Common myeloid progenitor, CD34-positive (primary cell): ENCODE results near the gene TMEM132D.

ENCODE experiments used
- CTCF ChIA-PET: fragments of 350-600 bp; sonication (Branson Sonifier 250); formaldehyde crosslinking; loops from one replicate; lab custom pipeline; 2021; ENCODE audit warnings: antibody characterized with exemption; lab: Charles Lee
- POLR2A ChIA-PET: fragments of 350-600 bp; sonication (Branson Sonifier 250); formaldehyde crosslinking; loops from one replicate; lab custom pipeline; 2021; ENCODE audit warnings: antibody characterized with exemption; lab: Charles Lee
- DNase-seq, 3 donors: peaks; one replicate each; pipeline versions ENCODE4 v3.0.0 to v3.0.0-alpha.2; 2013
- H3K27ac ChIP-seq, 2 experiments: 1 replicate in 1 of 2; 2 replicates in 1 of 2; pipeline ENCODE4 v1.7.0; 2013; ENCODE audit warnings: inconsistent platforms in 2 of 2, low read length in 2 of 2, mild to moderate bottlenecking in 2 of 2, low read depth in 1 of 2, moderate library complexity in 1 of 2; ENCODE audit not compliant: severe bottlenecking in 2 of 2, insufficient read depth in 1 of 2, poor library complexity in 1 of 2
- H3K27me3 ChIP-seq, 5 experiments: replicated peaks in 2 of 5; 1 replicate in 3 of 5; 2 replicates in 2 of 5; pipeline versions ENCODE4 v1.6.1 to v1.7.0; 2013; ENCODE audit warnings: low read length in 4 of 5, mild to moderate bottlenecking in 2 of 5, moderate library complexity in 2 of 5, inconsistent platforms in 1 of 5; ENCODE audit not compliant: insufficient read depth in 5 of 5, control insufficient read depth in 4 of 5
- H3K36me3 ChIP-seq, 4 experiments: 1 replicate in 2 of 4; 2 replicates in 2 of 4; pipeline versions ENCODE4 v1.6.1 to v1.7.0; 2013; ENCODE audit warnings: low read length in 3 of 4, control low read depth in 1 of 4, mild to moderate bottlenecking in 1 of 4; ENCODE audit not compliant: control insufficient read depth in 4 of 4, insufficient read depth in 4 of 4
- H3K4me1 ChIP-seq, 4 experiments: 1 replicate in 3 of 4; 2 replicates in 1 of 4; pipeline versions ENCODE4 v1.6.1 to v1.7.1; 2013; ENCODE audit warnings: low read length in 3 of 4, mild to moderate bottlenecking in 3 of 4, control low read depth in 1 of 4, inconsistent platforms in 1 of 4, moderate library complexity in 1 of 4; ENCODE audit not compliant: control insufficient read depth in 4 of 4, insufficient read depth in 4 of 4; ENCODE audit errors: control extremely low read depth in 1 of 4
- H3K4me3 ChIP-seq, 7 experiments: 1 replicate in 4 of 7; 2 replicates in 3 of 7; pipeline versions ENCODE4 v1.5.1 to v1.7.0; 2013; ENCODE audit warnings: mild to moderate bottlenecking in 7 of 7, low read length in 6 of 7, moderate library complexity in 6 of 7, inconsistent platforms in 2 of 7, low read depth in 2 of 7, control low read depth in 1 of 7; ENCODE audit not compliant: insufficient read depth in 4 of 7, control insufficient read depth in 1 of 7; ENCODE audit errors: extremely low read depth in 1 of 7
- H3K9me3 ChIP-seq, 5 experiments: 1 replicate in 4 of 5; 2 replicates in 1 of 5; pipeline versions ENCODE4 v1.6.1 to v1.7.1; 2013; ENCODE audit warnings: low read length in 4 of 5, mild to moderate bottlenecking in 2 of 5, inconsistent platforms in 1 of 5, low read depth in 1 of 5, moderate library complexity in 1 of 5; ENCODE audit not compliant: control insufficient read depth in 4 of 5, insufficient read depth in 2 of 5; ENCODE audit errors: control extremely low read depth in 1 of 5
- WGBS: methylation state at CpG from one replicate; pipeline ENCODE4 v1.1.5; 2013; ENCODE audit not compliant: insufficient coverage; 5-methylcytosine and 5-hydroxymethylcytosine counted together

Gene TMEM132D

DNA sequence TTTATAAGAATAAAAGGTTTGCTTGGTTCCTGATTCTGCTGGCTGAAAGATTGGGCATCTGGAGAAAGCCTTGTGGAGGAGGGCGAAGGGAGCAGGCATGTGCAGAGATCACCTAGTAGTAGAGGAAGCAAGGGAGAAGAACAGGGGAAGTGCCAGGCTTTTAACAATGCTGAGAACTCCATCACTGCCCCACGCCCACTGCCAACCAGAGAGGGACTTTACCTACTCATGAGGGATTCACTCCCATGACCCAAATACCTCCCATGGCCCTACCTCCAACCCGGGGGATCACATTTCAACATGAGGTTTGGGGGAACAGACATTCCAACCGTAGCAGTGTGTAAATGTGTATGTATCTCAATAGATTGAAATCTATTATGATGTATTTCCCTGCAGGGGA lies 690.3 kb downstream of the TMEM132D start:
- no peak for DNase-seq
- Histone ChIP-seq H3K9me3 (peaks cover 0 to 4% (median 0%) of the 10 kb centered on the region in 5 experiments), H3K27ac (no peak overlapping the region), H3K4me3 (no peak overlapping the region), H3K36me3 (no peaks in the 10 kb centered on the region), H3K27me3 (no peaks in the 10 kb centered on the region), H3K4me1 (no peaks in the 10 kb centered on the region)
- WGBS = 100% methylated on average over 1 of the region's 4 CpGs
- ChIA-PET CTCF (no interaction called here), POLR2A (no interaction called here)

DNA sequence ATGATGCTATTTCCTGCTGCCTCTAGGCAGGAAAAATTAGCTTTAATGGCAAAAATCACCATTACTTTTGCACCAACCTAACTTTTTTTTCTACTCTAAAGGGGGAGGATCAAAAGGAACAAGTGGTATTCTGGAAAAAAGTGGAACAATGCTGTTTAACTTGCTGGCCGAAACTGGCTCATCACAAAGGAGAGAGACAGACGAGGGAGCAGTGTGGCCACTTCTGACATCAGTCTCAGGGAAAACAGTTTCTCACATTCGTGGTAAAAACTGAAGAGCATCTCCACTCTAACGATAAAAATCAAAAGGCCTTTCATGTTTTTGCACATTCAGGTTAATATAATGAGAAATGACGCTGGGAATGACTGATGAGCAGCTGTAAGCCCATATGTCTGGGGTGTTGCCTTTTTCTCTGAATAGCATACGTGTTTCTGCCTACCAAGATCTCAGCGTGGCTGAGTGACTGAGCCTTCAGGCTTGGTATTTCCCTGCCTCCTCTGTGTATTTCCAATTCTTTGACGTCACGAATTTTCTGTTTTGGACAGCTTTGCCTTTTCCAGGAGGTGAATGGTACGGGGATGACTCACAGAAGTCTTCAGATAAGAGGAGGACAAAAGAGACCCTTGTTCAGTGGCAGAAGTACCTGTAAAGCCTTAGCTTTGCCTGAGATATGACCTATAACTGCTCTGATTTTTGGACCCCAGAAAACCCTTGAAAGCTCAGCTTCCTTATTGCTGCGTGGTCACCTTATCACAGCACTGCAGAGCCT lies 691.8 kb downstream of the TMEM132D start:
- CTCF ChIA-PET = no interaction called here
- WGBS = 79% methylated on average over 11 of the region's 11 CpGs
- H3K9me3 ChIP-seq = no peaks in the 10 kb centered on the region
- H3K27me3 ChIP-seq = no peaks in the 10 kb centered on the region
- POLR2A ChIA-PET = no interaction called here
- H3K4me3 ChIP-seq = no peak overlapping the region
- no peak for DNase-seq
- no peaks in the 10 kb centered on the region for H3K36me3 ChIP-seq
- H3K27ac ChIP-seq = no peak overlapping the region
- H3K4me1 ChIP-seq = no peaks in the 10 kb centered on the region

DNA sequence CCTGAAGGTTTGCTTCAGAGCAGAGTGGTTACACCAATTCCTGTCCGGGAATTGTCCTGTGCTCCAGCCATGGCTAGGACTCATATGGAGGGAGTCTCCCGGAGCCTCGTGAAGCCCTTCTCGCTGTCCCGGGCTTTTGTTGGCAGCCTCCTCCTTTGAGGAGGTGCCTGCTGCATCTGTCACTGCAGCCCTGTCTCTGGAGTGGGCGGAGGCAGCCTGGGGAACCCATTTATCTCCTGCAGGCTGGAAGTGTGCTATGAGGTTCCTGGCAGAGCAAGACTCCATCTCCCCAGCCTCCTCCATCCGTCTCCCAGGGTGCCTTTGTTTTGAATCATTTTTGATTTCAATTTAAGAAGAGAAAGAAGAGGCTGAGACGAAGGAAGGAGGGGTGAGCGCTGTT lies 695.3 kb downstream of the TMEM132D start:
- DNase-seq = no peak
- Histone ChIP-seq H3K27ac (no peak overlapping the region), H3K4me1 (no peaks in the 10 kb centered on the region), H3K4me3 (no peak overlapping the region), H3K9me3 (no peaks in the 10 kb centered on the region), H3K27me3 (no peaks in the 10 kb centered on the region), H3K36me3 (no peaks in the 10 kb centered on the region)
- CTCF ChIA-PET = no interaction called here
- POLR2A ChIA-PET = no interaction called here
- WGBS = 95% methylated on average over 6 of the region's 9 CpGs

DNA sequence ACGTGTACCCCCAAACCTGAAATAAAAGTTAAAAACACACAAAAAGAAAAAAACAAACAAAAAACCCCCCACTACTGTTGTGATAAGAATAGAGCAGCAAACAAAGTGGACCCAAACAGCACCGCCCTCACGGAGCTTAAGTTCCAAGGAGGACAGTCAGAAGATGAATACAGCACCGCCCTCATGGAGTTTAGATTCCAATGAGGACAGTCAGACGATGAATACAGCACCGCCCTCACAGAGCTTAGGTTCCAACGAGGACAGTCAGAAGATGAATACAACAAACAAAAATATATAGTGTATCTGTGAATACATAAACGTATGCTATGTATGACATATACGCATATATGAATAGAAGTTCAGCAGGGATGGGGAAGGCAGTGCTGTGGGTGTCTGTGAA lies 696.7 kb downstream of the TMEM132D start:
- Histone ChIP-seq H3K4me1 (no peaks in the 10 kb centered on the region), H3K27ac (no peak overlapping the region), H3K4me3 (no peak overlapping the region), H3K36me3 (no peaks in the 10 kb centered on the region), H3K27me3 (no peaks in the 10 kb centered on the region), H3K9me3 (no peaks in the 10 kb centered on the region)
- ChIA-PET POLR2A (no interaction called here), CTCF (no interaction called here)
- 100% methylated on average over 5 of the region's 9 CpGs for WGBS
- DNase-seq = no peak

DNA sequence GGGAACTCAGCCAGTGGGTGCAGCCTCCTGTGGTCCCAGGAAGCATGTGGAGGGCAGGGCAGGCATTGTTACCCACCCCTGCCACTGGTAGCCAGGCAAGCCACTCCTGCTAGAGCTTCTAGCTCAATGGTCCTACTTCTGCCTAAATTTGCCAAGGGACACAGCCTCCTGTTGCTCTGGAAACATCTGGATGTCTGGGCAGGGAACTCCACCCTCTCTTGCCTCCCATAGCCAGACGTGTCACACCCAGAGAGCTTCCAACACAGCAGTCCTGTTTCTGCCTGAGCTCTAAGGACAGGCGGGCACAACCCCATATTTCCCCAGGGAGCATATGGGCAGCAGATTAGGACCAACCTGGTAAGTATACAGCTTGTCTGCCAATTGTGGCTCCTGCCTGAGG lies 700.4 kb downstream of the TMEM132D start:
- CTCF ChIA-PET = no interaction called here

DNA sequence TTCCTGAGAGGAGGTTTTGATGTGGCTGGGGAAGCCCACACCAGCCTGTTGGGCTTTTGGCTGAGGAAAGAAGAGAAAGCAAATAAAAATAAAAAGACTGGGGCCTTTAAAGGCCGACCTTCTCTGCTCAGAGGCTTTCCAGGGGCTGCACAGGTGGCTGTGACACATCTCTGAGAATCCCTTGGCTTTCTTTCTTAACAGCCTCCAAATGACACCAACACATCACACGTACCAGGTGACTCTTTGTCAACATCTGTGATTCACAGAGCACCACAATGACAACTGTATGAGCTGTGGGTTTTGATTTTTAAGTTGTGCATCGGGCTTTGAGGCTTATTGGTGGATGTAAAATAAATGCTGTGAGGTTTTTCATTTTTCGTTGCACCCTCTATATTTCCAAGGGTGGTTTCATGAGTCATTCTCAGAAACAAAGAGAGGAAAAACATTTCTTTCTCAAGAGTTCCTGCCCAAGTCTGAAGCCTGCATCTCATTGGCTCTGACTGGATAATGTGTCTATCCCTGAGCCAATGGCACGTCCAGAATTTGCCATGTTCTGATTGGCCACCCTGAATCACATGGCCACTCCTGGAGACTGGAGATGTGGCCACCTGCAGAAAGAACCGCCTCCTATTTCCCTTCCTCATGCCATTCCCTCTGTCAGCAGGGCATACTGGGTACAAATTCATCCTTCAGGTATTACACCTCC lies 701.6 kb downstream of the TMEM132D start:
- DNase-seq = no peak
- no peaks in the 10 kb centered on the region for H3K36me3 ChIP-seq
- H3K4me1 ChIP-seq = no peaks in the 10 kb centered on the region
- 54% methylated on average over 4 of the region's 6 CpGs for WGBS
- no peaks in the 10 kb centered on the region for H3K27me3 ChIP-seq
- H3K9me3 ChIP-seq = no peaks in the 10 kb centered on the region
- POLR2A ChIA-PET = no interaction called here
- H3K27ac ChIP-seq = no peak overlapping the region
- no peak overlapping the region for H3K4me3 ChIP-seq
- CTCF ChIA-PET = no interaction called here

More for the DNA sequence above, 700.4 kb downstream of the TMEM132D start:
- H3K4me1 ChIP-seq = no peaks in the 10 kb centered on the region
- H3K4me3 ChIP-seq = no peak overlapping the region
- no peak overlapping the region for H3K27ac ChIP-seq
- WGBS = 91% methylated on average over 1 of the region's 2 CpGs
- H3K27me3 ChIP-seq = no peaks in the 10 kb centered on the region
- H3K9me3 ChIP-seq = no peaks in the 10 kb centered on the region
- no peaks in the 10 kb centered on the region for H3K36me3 ChIP-seq
- no peak for DNase-seq
- POLR2A ChIA-PET = no interaction called here

DNA sequence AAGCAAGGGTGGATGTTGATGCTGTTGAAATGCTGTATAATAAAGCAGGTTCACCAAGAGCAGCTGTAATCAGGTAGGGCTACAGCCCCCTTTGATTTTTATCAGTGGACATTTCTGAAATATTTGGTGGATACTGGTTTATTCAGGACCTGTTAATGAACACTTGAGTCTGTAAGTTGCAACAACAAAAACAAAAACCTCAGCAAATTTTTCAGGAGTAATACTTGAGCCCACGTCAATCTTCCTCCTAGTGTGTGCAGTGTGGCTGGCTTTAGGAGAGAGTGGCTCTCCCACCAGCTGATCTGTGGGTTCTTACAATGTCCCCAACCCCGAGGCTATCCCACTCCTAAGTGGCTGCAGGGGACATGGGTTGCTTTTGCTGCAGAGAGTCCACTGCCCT lies 702.8 kb downstream of the TMEM132D start:
- Histone ChIP-seq H3K36me3 (no peaks in the 10 kb centered on the region), H3K4me3 (no peak overlapping the region), H3K4me1 (no peaks in the 10 kb centered on the region), H3K27ac (no peak overlapping the region), H3K9me3 (no peaks in the 10 kb centered on the region), H3K27me3 (no peaks in the 10 kb centered on the region)
- ChIA-PET CTCF (no interaction called here), POLR2A (no interaction called here)
- WGBS = 88% methylated on average over 1 of the region's 2 CpGs
- DNase-seq = no peak
